Mucosa of descending colon (tissue), 3 donors: Measurements from ENCODE around the gene SRRT. TPM values are rescaled to one million over a fixed set of nuclear protein-coding genes. Genes with fewer than 3 reads are reported as not detected.
A peak's percentile ranks its signal among the peaks of the same experiment; 100 is the strongest.

Experiments
- ATAC-seq: fragments of 200-7000 bp; cut with Tn5 transposase; one replicate; pipeline ENCODE4 v1.9.1; 2020; ENCODE audit warnings: mild to moderate bottlenecking, moderate library complexity
- DNase-seq, 3 donors: peaks; one replicate each; pipeline ENCODE4 v3.0.0-alpha.2; 2020
- H3K36me3 ChIP-seq: fragments of 200-600 bp; one replicate; pipeline ENCODE4 v1.8.0; 2021; ENCODE audit warnings: low read depth, mild to moderate bottlenecking
- H3K4me1 ChIP-seq: fragments of 200-600 bp; one replicate; pipeline ENCODE4 v1.8.0; 2021; ENCODE audit warnings: low read depth, mild to moderate bottlenecking
- H3K4me3 ChIP-seq: fragments of 200-600 bp; one replicate; pipeline ENCODE4 v1.8.0; 2021; ENCODE audit warnings: mild to moderate bottlenecking
- H3K9me3 ChIP-seq: fragments of 200-600 bp; one replicate; pipeline ENCODE4 v1.8.0; 2021; ENCODE audit warnings: mild to moderate bottlenecking
- intact Hi-C, 2 donors: fragments of 100-400 bp; cut with DNase I in 1 of 2; cut with micrococcal nuclease in 1 of 2; formaldehyde crosslinking; loops; one replicate each; pipeline versions ENCODE4 v1.11.0 to v1.11.1; 2022; cut with DNase I, micrococcal nuclease
- total RNA-seq, 3 donors: library from RNA; stranded (reverse); fragmentation: NEBNext Ultra II Directional in 2 of 3; extraction: Animal tissue kit (Norgen Biotek cat#: 25700) in 2 of 3; gene quantifications; one replicate each; pipeline versions ENCODE4 v1.2.1 to v1.2.4, GENCODE V29; 2021 to 2023
- TF ChIP-seq, protein P1 (sequence below): fragments of 200-600 bp; IDR thresholded peaks from one replicate; pipeline ENCODE4 v1.8.0; 2022; ENCODE audit warnings: antibody characterized with exemption, mild to moderate bottlenecking
- donor health status: DM: no; HTN: no; CAD: no; lungs with moderate emphysema.
- donor health status: DM: no; HTN: no; CAD: no.
- donor health status: DM: no; HTN: yes; CAD: no.

SRRT gene
- total RNA-seq, 3 donors from 2014 or later: 112 to 129 (median 120) TPM

- Histone ChIP-seq H3K36me3 (no peaks in the 10 kb centered on the region), H3K4me3 (no peak overlapping the region), H3K9me3 (no peaks in the 10 kb centered on the region), H3K4me1 (peaks cover 23% of the 10 kb centered on the region)
- DNase-seq: no peak
- intact Hi-C loops: no loop called here
- TF ChIP-seq, protein P1, sequence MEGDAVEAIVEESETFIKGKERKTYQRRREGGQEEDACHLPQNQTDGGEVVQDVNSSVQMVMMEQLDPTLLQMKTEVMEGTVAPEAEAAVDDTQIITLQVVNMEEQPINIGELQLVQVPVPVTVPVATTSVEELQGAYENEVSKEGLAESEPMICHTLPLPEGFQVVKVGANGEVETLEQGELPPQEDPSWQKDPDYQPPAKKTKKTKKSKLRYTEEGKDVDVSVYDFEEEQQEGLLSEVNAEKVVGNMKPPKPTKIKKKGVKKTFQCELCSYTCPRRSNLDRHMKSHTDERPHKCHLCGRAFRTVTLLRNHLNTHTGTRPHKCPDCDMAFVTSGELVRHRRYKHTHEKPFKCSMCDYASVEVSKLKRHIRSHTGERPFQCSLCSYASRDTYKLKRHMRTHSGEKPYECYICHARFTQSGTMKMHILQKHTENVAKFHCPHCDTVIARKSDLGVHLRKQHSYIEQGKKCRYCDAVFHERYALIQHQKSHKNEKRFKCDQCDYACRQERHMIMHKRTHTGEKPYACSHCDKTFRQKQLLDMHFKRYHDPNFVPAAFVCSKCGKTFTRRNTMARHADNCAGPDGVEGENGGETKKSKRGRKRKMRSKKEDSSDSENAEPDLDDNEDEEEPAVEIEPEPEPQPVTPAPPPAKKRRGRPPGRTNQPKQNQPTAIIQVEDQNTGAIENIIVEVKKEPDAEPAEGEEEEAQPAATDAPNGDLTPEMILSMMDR: no peak
- ATAC-seq: no peak
These were observed 1.2 kb upstream of the SRRT start for GRCh38 chr7:100873599-100874299.

DNA sequence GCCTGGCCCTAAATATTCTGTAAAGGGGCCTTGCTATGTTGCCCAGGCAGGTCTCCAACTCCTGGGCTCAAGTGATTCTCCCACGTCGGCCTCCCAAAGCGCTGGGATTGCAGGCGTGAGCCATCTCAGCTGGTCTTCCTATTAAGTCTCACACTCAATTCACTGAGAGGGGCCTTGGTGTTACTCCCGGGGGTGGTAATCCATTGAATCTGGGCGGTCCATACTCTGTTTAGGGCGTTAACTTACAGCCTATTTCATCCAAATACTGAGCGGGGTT, 665 bp upstream of the SRRT start:
- ATAC-seq: no peak
- Histone ChIP-seq H3K9me3 (no peaks in the 10 kb centered on the region), H3K36me3 (no peaks in the 10 kb centered on the region), H3K4me1 (peaks cover 23% of the 10 kb centered on the region), H3K4me3 (peak overlapping the region; percentile 79)
- intact Hi-C loops: no loop called here
- DNase-seq: peak in 1 of 3 donors; percentile 47
- TF ChIP-seq, protein P1: no peak

DNA sequence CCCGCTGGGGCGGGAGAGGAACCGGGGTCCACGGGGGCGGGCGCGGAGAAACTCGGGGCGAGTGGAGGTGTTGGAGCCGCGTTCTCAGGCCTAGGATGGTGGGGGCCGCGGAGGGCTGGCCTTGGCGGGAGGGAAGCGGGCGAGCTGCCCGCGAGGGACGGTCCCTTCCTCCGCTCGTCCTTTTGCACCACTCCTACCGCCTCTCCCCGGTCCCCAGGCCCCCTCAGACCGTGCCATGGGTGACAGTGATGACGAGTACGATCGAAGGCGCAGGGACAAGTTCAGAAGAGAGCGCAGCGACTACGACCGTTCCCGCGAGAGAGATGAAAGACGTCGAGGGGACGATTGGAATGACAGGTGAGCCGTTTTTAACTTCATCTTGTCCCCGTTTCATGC, 451 bp downstream of the SRRT start:
- intact Hi-C loops: no loop called here
- peak; percentile 50 for ATAC-seq
- Histone ChIP-seq H3K36me3 (no peaks in the 10 kb centered on the region), H3K4me3 (peak overlapping the region; percentile 79), H3K4me1 (peaks cover 23% of the 10 kb centered on the region), H3K9me3 (no peaks in the 10 kb centered on the region)
- DNase-seq: no peak
- TF ChIP-seq, protein P1: no peak

GRCh38 chr7:100878013-100878412, 3.1 kb downstream of the SRRT start:
- Histone ChIP-seq H3K36me3 (no peaks in the 10 kb centered on the region), H3K4me3 (no peak overlapping the region), H3K4me1 (peaks cover 23% of the 10 kb centered on the region), H3K9me3 (no peaks in the 10 kb centered on the region)
- no peak for DNase-seq
- TF ChIP-seq, protein P1: no peak
- intact Hi-C loops: no loop called here
- no peak for ATAC-seq

GRCh38 chr7:100878685-100879084, 3.8 kb downstream of the SRRT start:
- TF ChIP-seq, protein P1: no peak
- H3K36me3 ChIP-seq: no peaks in the 10 kb centered on the region
- ATAC-seq (no peak), DNase-seq (no peak)
- intact Hi-C loops: no loop called here
- no peaks in the 10 kb centered on the region for H3K9me3 ChIP-seq
- H3K4me1 ChIP-seq: peaks cover 23% of the 10 kb centered on the region
- H3K4me3 ChIP-seq: no peak overlapping the region
